HG03558 (cell line): ENCODE measurements around the gene SGPP1.
"Not testable (repeated sequence)": the region's sequence is repeated elsewhere in the genome, so short reads cannot be mapped to it uniquely, and the experiment has no call there.

ENCODE experiments used
- ATAC-seq: cut with Tn5 transposase; IDR thresholded peaks from one replicate; pipeline ENCODE4 v1.9.1; 2021; ENCODE audit warnings: moderate number of reproducible peaks; ENCODE audit not compliant: unreplicated experiment; ENCODE audit errors: extremely low read depth

SGPP1 gene

GRCh38 chr14:63642656-63643382, 85.0 kb downstream of the SGPP1 start:
- ATAC-seq: peak; percentile 0

DNA sequence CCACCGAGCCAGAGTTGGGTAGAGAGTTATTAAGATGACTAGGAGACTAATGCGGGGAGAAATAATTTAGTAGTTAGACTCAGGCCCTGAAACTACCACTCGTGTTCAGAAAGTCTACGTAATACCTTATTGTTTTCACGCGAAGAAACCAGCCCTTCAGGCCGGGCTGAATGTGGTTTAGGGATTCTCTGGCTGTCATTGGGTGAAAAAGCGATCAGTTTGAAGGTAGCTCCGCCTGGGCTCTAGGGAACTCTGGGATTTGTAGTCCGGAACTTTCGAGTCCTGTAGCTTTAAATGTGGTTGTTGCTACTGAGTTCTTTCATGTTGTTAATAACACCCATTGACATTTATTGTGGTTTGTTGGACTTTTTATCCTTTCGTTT, 85.6 kb downstream of the SGPP1 start:
- ATAC-seq: peak; percentile 23

GRCh38 chr14:63641473-63642228, 86.2 kb downstream of the SGPP1 start, which contains the start of gene WDR89:
TSS of gene WDR89 (minus strand) at chr14:63641871. CDS start at chr14:63599942, 41,929 bp downstream.
- ATAC-seq: peak; percentile 66

DNA sequence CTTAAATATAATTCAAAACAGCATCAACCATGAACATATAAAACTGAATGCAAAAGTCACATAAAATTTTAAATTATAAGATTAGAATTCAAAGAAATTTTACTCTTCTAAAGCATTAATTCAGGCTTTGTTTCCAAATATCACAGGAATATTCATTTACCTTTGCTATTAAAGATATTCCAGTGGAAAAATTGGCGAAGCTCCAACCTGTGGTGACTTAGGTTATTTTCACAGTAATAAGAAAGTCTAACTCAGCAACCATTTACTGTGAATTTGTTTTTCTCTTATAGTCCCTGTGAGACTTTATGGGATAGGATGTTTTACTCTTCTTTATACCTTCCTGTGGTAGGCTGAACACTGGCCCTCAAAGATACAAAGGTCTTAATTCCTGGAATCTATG, 89.4 kb downstream of the SGPP1 start:
- ATAC-seq: no peak

DNA sequence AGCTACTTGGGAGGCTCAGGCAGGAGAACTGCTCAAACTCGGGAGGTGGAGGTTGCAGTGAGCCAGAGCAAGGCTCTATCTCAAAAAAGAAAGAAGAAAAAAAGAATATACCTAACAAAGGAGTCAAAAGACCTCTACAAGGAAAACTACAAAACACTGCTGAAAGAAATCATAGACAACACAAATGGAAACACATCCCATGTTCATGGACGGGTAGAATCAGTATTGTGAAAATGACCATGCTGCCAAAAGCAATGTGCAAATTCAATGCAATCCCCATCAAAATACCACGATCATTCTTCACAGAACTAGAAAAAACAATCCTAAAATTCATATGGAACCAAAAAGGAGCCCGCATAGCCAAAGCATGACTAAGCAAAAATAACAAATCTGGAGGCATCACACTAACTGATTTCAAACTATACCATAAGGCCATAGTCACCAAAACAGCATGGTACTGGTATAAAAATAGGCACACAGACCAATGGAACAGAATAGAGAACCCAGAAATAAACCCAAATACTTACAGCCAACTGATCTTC, 91.7 kb downstream of the SGPP1 start:
- not testable (repeated sequence) for ATAC-seq
